Adipocyte (in vitro differentiated cells): ENCODE measurements around the gene HES5.
"Not testable (repeated sequence)": the region's sequence is repeated elsewhere in the genome, so short reads cannot be mapped to it uniquely, and the experiment has no call there.

Experiments
- DNase-seq: peaks from one replicate; pipeline ENCODE4 v3.0.0-alpha.2; 2015; ENCODE audit warnings: low read depth
- H3K27me3 ChIP-seq: replicated peaks from 2 replicates; pipeline ENCODE4 v1.7.0; 2013; ENCODE audit warnings: mild to moderate bottlenecking, low read length, moderate library complexity; ENCODE audit not compliant: control insufficient read depth, insufficient read depth
- H3K36me3 ChIP-seq: 2 replicates; pipeline ENCODE4 v1.7.0; 2013; ENCODE audit warnings: low read length, mild to moderate bottlenecking, moderate library complexity; ENCODE audit not compliant: control insufficient read depth, insufficient read depth, severe bottlenecking
- H3K4me1 ChIP-seq: 2 replicates; pipeline ENCODE4 v1.7.0; 2013; ENCODE audit warnings: mild to moderate bottlenecking, low read length, moderate library complexity; ENCODE audit not compliant: control insufficient read depth, insufficient read depth
- H3K4me3 ChIP-seq: 2 replicates; pipeline ENCODE4 v1.7.0; 2013; ENCODE audit warnings: mild to moderate bottlenecking, low read length, moderate library complexity
- H3K9ac ChIP-seq: 2 replicates; pipeline ENCODE4 v1.7.0; 2013; ENCODE audit warnings: mild to moderate bottlenecking, low read length, moderate library complexity
- H3K9me3 ChIP-seq: 2 replicates; pipeline ENCODE4 v1.7.0; 2013; ENCODE audit warnings: mild to moderate bottlenecking, low read length, moderate library complexity; ENCODE audit not compliant: control insufficient read depth

The HES5 gene

GRCh38 chr1:2568187-2568816, 38.2 kb upstream of the HES5 start:
- not testable (repeated sequence) for H3K4me1 ChIP-seq, H3K36me3 ChIP-seq, H3K9me3 ChIP-seq, H3K9ac ChIP-seq, H3K4me3 ChIP-seq, DNase-seq
- H3K27me3 ChIP-seq: peaks cover 24% of the 10 kb centered on the region

- Histone ChIP-seq H3K36me3 (no peaks in the 10 kb centered on the region), H3K9ac (no peak overlapping the region), H3K4me1 (no peaks in the 10 kb centered on the region), H3K27me3 (peaks cover 24% of the 10 kb centered on the region), H3K4me3 (no peak overlapping the region), H3K9me3 (no peaks in the 10 kb centered on the region)
- no peak for DNase-seq
These were observed 37.1 kb upstream of the HES5 start for GRCh38 chr1:2567083-2567679.

- no peaks in the 10 kb centered on the region for H3K9me3 ChIP-seq
- no peak overlapping the region for H3K4me3 ChIP-seq
- no peak for DNase-seq
- H3K27me3 ChIP-seq: peaks cover 23% of the 10 kb centered on the region
- no peaks in the 10 kb centered on the region for H3K36me3 ChIP-seq
- H3K4me1 ChIP-seq: no peaks in the 10 kb centered on the region
- H3K9ac ChIP-seq: no peak overlapping the region
These were observed 36.3 kb upstream of the HES5 start for GRCh38 chr1:2566101-2567045.

- no peaks in the 10 kb centered on the region for H3K9me3 ChIP-seq
- peaks cover 11% of the 10 kb centered on the region for H3K27me3 ChIP-seq
- H3K36me3 ChIP-seq: no peaks in the 10 kb centered on the region
- no peak overlapping the region for H3K4me3 ChIP-seq
- H3K4me1 ChIP-seq: no peaks in the 10 kb centered on the region
- H3K9ac ChIP-seq: no peak overlapping the region
- no peak for DNase-seq
These were observed 34.8 kb upstream of the HES5 start for GRCh38 chr1:2564815-2565374.

GRCh38 chr1:2564006-2564814, 34.1 kb upstream of the HES5 start:
- Histone ChIP-seq H3K36me3 (no peaks in the 10 kb centered on the region), H3K4me3 (no peak overlapping the region), H3K9ac (no peak overlapping the region), H3K9me3 (no peaks in the 10 kb centered on the region), H3K27me3 (peaks cover 11% of the 10 kb centered on the region), H3K4me1 (no peaks in the 10 kb centered on the region)
- no peak for DNase-seq

GRCh38 chr1:2563205-2563604, 33.1 kb upstream of the HES5 start:
- H3K4me3 ChIP-seq: no peak overlapping the region
- H3K36me3 ChIP-seq: no peaks in the 10 kb centered on the region
- DNase-seq: no peak
- H3K4me1 ChIP-seq: no peaks in the 10 kb centered on the region
- H3K9me3 ChIP-seq: no peaks in the 10 kb centered on the region
- H3K27me3 ChIP-seq: peaks cover 11% of the 10 kb centered on the region
- H3K9ac ChIP-seq: no peak overlapping the region

- no peak overlapping the region for H3K9ac ChIP-seq
- no peaks in the 10 kb centered on the region for H3K4me1 ChIP-seq
- no peaks in the 10 kb centered on the region for H3K36me3 ChIP-seq
- H3K27me3 ChIP-seq: peaks cover 6% of the 10 kb centered on the region
- no peak overlapping the region for H3K4me3 ChIP-seq
- no peaks in the 10 kb centered on the region for H3K9me3 ChIP-seq
- DNase-seq: no peak
These were observed 32.1 kb upstream of the HES5 start for GRCh38 chr1:2561898-2562895.

GRCh38 chr1:2561446-2561845, 31.4 kb upstream of the HES5 start:
- Histone ChIP-seq H3K9me3 (no peaks in the 10 kb centered on the region), H3K36me3 (no peaks in the 10 kb centered on the region), H3K4me3 (no peak overlapping the region), H3K9ac (no peak overlapping the region), H3K4me1 (no peaks in the 10 kb centered on the region), H3K27me3 (peaks cover 4% of the 10 kb centered on the region)
- DNase-seq: no peak

GRCh38 chr1:2560299-2561073, 30.4 kb upstream of the HES5 start:
- Histone ChIP-seq H3K4me3 (no peak overlapping the region), H3K4me1 (peaks cover 7% of the 10 kb centered on the region), H3K36me3 (no peaks in the 10 kb centered on the region), H3K27me3 (peaks cover 4% of the 10 kb centered on the region), H3K9ac (no peak overlapping the region), H3K9me3 (no peaks in the 10 kb centered on the region)
- no peak for DNase-seq
